Measurements from ENCODE around the gene AP1S3. TPM values are rescaled to one million over a fixed set of nuclear protein-coding genes. Genes with fewer than 3 reads are reported as not detected.

Gene AP1S3
- total RNA-seq, 1 donor from 2014 or later: 2.0 TPM

DNA sequence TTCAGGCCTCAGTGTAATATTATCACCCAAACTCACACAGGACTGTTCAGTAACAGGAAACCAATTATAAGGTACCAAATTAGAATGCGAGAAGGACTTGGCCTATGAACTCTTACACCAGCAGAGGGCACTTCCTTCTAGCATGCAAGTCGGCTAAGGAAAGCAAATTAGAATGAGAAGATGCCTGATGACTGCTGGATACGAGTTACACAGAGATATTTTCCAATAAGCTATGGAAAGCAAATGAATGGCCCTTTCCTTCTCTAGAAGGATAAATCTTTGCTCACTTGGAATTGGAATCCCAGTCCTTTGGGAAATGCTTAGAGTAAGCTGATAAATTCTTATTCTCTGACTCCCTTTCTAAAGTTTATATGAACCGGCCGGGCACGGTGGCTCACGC lies 109.8 kb downstream of the AP1S3 start:
- no peak for FAIRE-seq
- peak in 1 of 2 donors; percentile 14 for DNase-seq (ENCODE audit: low spot score in 2 of 2)

DNA sequence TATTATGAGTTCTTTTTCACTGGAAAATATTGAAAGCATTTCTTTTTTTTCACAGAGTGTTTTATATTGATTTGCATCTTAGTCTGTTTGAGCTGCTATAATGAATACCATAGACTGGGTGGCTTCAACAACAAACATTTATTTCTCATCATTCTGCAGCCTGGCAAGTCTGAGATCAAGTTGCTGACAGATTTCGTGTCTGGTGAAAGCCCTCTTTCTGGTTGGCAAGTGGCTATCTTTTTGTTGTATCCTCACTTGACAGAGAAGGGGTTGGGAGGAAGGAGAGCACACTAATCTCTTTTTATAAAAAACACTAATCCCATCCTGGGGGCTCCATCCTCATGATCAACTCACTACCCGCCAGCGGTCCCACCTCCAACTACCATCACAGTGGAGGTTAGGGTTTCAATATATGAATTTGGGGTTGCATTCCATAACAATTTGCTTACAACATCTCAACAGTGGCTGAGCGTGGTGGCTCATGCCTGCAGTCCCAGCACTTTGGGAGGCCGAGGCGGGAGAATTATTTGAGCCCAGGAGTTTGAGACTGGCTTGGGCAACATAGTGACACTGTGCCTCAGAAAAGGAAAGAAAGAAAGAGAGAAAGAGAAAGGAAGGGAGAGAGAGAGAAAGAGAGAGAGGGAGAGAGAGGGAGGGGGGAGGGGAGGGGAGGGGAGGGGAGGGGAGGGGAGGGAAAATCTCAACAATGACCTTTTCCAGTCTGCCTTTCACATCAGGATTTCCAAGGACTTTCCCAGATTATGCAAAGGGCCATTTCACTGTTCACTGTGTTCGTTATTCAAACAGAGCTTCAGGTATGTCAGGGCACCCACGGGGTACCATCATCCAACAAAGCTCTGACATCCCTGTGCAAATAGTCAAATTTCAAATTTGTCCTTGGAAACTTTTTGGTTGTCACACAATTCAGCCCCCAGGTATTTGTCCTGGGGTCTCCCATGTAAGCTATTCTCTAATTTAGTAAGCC lies 111.1 kb downstream of the AP1S3 start:
- no peak for FAIRE-seq
- no peak for DNase-seq (ENCODE audit: low spot score in 2 of 2)

DNA sequence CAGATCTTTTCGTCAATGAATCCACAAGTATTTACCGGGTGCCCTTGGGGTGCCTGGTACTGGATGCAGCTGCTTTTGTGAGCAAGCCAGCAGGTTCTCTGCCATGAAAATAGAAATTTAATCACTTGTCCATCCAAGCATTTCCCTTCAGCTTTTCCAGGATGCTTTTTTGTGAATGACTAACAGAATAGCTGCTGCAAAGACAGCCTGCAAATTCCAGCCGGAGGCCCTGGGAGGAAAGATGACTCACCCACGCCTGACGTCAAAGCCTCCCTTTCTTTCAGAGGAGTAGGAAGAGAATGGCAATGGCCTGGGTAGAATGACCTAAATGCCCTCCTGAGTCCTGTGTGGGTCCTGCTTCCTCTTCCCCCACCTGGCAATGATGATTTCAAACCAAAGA lies 111.9 kb downstream of the AP1S3 start:
- FAIRE-seq: no peak
- DNase-seq (ENCODE audit: low spot score in 2 of 2): peak; percentile 21 to 74

GRCh38 chr2:223724861-223725260 lies 112.5 kb downstream of the AP1S3 start:
- FAIRE-seq (no peak), DNase-seq (ENCODE audit: low spot score in 2 of 2) (no peak)

DNA sequence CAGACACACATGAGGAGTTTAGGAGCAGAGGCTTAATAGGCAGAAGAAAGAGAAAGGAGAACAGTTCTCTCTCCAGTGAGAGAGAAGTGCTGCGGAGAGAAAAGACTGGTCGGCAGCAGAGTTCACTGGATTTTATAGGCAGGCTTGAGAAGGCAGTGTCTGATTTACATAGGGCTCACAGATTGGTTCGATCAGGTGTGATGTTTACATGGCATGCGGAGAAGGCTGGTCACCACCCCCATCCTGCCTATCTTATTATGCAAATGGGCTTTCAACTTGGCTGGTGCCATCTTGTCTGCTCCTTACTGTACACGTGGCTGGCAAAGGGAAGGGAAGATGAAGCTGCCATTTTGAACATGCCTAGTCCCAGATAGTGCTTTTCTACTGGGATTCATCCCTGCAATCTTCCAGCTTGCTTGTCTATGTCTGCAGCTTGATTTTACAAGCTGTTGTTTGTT lies 113.4 kb downstream of the AP1S3 start:
- FAIRE-seq: no peak
- DNase-seq (ENCODE audit: low spot score in 2 of 2): no peak

DNA sequence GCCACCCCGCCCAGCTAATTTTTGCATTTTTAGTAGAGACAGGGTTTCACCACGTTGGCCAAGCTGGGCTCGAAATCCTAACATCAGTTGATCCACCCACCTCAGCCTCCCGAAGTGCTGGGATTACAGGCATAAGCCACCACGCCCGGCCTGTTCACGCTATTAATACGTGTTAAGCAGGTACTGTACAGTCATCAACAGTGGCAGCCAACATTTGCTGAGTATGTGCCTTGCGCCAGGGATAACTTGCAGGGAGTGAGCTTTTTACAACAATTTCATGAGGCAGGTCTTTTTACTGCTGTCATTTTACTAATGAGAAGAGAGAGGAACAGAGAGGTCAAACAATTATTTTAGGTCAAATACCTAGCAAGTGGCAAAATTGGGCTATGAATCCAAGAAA lies 115.2 kb downstream of the AP1S3 start:
- no peak for DNase-seq (ENCODE audit: low spot score in 2 of 2)
- FAIRE-seq: no peak

DNA sequence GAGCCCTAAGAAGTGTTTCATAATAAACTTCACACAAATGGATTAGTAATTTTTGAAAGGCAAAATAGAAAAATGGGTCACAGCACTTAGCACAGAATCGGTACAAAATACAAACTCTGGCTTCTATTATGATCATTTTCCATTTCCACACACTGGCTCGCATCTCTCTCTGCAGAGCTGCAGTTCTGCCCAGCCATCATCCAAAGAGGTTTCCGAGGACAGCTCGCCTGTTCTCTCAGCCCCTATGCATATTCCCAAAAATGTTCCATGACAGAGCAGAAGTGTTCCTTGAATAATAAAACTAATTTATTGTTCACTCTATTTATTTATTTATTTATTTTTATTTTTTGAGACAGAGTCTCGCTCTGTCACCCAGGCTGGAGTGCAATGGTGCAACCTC lies 115.6 kb downstream of the AP1S3 start:
- DNase-seq (ENCODE audit: low spot score in 2 of 2) (no peak), FAIRE-seq (no peak)

DNA sequence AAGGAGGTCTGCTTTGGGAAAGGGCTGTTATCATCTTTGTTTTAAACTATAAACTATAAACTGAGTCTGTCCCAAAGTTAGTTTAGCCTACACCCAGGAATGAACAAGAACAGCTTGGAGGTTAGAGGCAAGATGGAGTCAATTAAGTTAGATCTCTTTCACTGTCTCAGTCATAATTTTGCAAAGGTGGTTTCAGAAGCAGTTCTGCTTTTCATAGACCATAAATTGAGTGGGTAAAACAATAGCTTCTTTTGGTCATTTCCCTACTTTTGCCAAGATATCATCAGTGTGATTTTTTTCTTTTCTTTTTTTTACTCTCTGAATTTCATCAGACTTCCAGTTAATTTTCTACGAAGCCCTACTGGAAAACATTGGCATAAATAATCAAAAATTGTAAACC lies 117.0 kb downstream of the AP1S3 start:
- no peak for DNase-seq (ENCODE audit: low spot score in 2 of 2)
- FAIRE-seq: no peak

GRCh38 chr2:223712642-223713041 lies 124.7 kb downstream of the AP1S3 start:
- no peak for FAIRE-seq
- no peak for DNase-seq (ENCODE audit: low spot score in 2 of 2)

- FAIRE-seq: no peak
- no peak for DNase-seq (ENCODE audit: low spot score in 2 of 2)
These were observed 125.6 kb downstream of the AP1S3 start for GRCh38 chr2:223711596-223712326.

Other genes with a start within 250 kb of the AP1S3 start
- gene SCG2, start 235.2 kb downstream of the AP1S3 start, total RNA-seq: 138 TPM
- 50.5 TPM for gene WDFY1, start 107.8 kb upstream of the AP1S3 start, total RNA-seq
- 106 TPM for gene MRPL44, start 119.9 kb upstream of the AP1S3 start, total RNA-seq
- 36.3 TPM for gene SERPINE2, start 201.7 kb upstream of the AP1S3 start, total RNA-seq

All from frontal cortex (tissue), 4 donors.